C4-2B (cell line): ENCODE measurements around the gene LBHD1.
A peak's percentile ranks its signal among the peaks of the same experiment; 100 is the strongest.

Experiments used
- H3K27ac ChIP-seq: fragments of 450-650 bp; 2 replicates; pipeline ENCODE4 v1.5.1; 2017
- CTCF ChIP-seq: fragments of 450-650 bp; conservative IDR thresholded peaks from 2 replicates; pipeline ENCODE4 v1.5.1; 2017; ENCODE audit warnings: mild to moderate bottlenecking
- ZFX ChIP-seq: fragments of 450-650 bp; IDR thresholded peaks from 2 replicates; pipeline ENCODE4 v1.6.1; 2017

Gene LBHD1

GRCh38 chr11:62645946-62646824 is 25.9 kb downstream of the LBHD1 start, which contains the start of gene GANAB:
TSS of gene GANAB (minus strand) at chr11:62646613. CDS start at chr11:62646599, 14 bp downstream.
- peak; percentile 89; the same call in 1 of the 2 replicates for TF ChIP-seq ZFX
- TF ChIP-seq CTCF = no peak
- peak within 1 kb of the TSS; percentile 97 for H3K27ac ChIP-seq

- no peak for TF ChIP-seq CTCF
- TF ChIP-seq ZFX = no peak
- peak overlapping the region; percentile 97 for H3K27ac ChIP-seq
Observed at GRCh38 chr11:62645671-62645945, 26.5 kb downstream of the LBHD1 start.

- no peak overlapping the region for H3K27ac ChIP-seq
- no peak for TF ChIP-seq ZFX
- no peak for TF ChIP-seq CTCF
Observed at GRCh38 chr11:62644220-62644619, 27.8 kb downstream of the LBHD1 start.

GRCh38 chr11:62632492-62632891 is 39.6 kb downstream of the LBHD1 start:
- no peak for TF ChIP-seq CTCF
- TF ChIP-seq ZFX = no peak
- H3K27ac ChIP-seq = no peak overlapping the region

GRCh38 chr11:62627713-62628112 is 44.4 kb downstream of the LBHD1 start:
- H3K27ac ChIP-seq = no peak overlapping the region

GRCh38 chr11:62622476-62623089 is 49.5 kb downstream of the LBHD1 start:
- no peak for TF ChIP-seq CTCF
- no peak for TF ChIP-seq ZFX
- peak overlapping the region; percentile 96 for H3K27ac ChIP-seq

More at GRCh38 chr11:62627713-62628112, 44.4 kb downstream of the LBHD1 start:
- no peak for TF ChIP-seq ZFX
- TF ChIP-seq CTCF = no peak
